IMR-90 (cell line): ENCODE data around the gene CENPP.

Source experiments
- CTCF ChIP-seq: conservative IDR thresholded peaks from 2 replicates; pipeline ENCODE4 v1.5.1; 2012; ENCODE audit warnings: mild to moderate bottlenecking, low read depth, low read length, improper control_type of control experiment
- MAFK ChIP-seq: IDR thresholded peaks from 2 replicates; pipeline ENCODE4 v1.6.1; 2012; ENCODE audit warnings: low read depth, low read length, improper control_type of control experiment

GRCh38 chr9:92486371-92486770, 160.6 kb downstream of the CENPP start:
- TF ChIP-seq CTCF (no peak), MAFK (no peak)
